Bronchus fibroblast of lung (primary cell): Measurements from ENCODE around the gene TBC1D16. TPM values are rescaled to one million over a fixed set of nuclear protein-coding genes. Genes with fewer than 3 reads are reported as not detected.

Experiments
- total RNA-seq: library from RNA; depleted of rRNA; stranded (reverse); fragments of >200 nt; gene quantifications from 2 replicates; pipeline ENCODE4 v1.2.3, GENCODE V29; 2015

TBC1D16 gene
- total RNA-seq = 19.8 and 22.7 TPM in 2 replicates

GRCh38 chr17:80035687-80035936, at the start of gene TBC1D16:
TBC1D16 (minus strand) TSS chr17:80035872; CDS start chr17:80013547, 22,325 bp downstream.

DNA sequence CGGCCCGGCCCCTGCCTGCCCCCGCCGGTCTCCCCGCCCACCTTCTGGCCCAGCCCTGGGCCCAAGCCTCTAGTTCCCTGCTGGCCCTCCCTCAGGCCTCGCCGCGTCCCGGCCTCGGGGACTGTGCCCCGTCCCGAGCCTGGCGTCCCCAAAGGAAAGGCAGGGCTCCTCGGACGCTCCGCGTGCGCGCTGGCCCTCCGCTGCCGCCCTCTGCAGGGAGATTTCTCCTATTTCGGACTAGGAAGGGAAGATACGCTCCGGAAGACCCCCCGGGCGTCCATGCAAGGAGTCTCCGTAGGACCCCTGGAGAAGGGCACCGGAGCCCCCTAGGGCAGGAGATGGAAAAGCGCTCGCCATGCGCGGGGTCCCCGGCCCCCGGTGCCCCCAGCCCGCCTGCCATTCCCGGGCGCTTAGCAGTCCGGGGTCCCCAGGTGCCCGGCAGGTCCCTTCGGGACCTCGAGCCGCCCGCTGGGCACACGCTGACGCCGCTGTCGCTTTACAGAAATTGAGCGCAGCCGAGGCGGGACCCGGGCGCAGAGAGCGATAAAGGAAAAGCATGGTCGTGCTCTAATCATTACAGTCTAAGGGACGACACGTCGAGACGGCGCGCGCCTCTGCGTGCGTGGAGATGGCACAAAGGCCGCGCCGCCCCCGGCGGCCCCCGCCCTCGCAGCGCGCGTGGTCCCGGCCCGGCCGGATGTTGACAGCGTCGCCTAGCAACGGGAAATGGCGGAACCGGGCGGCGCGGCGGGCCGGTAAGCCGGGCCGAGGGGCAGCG, 454 bp upstream of the TBC1D16 start, which contains the start of gene CCDC40:
TSS of gene CCDC40 (plus strand) at position 706 of the 778 bp plus-strand sequence. CDS start at position 727, 21 bp downstream.

Other genes with a start within 250 kb of the TBC1D16 start
- 4.3 and 4.5 TPM in 2 replicates for gene CBX8, start 238.8 kb downstream of the TBC1D16 start, total RNA-seq
- gene CBX4, start 196.4 kb downstream of the TBC1D16 start, total RNA-seq = 11.9 and 12.3 TPM in 2 replicates
- gene CCDC40, start 770 bp upstream of the TBC1D16 start, total RNA-seq = 1.0 and 2.0 TPM in 2 replicates
- gene GAA, start 65.7 kb upstream of the TBC1D16 start, total RNA-seq = 24.2 and 26.9 TPM in 2 replicates
- gene EIF4A3, start 111.3 kb upstream of the TBC1D16 start, total RNA-seq = 91.1 and 92.5 TPM in 2 replicates
- under 0.01 TPM in 1 of 2 replicates, not detected in the other for gene CARD14, start 134.2 kb upstream of the TBC1D16 start, total RNA-seq
- 14.4 and 15.6 TPM in 2 replicates for gene SGSH, start 184.5 kb upstream of the TBC1D16 start, total RNA-seq
- gene SLC26A11, start 184.6 kb upstream of the TBC1D16 start, total RNA-seq = 5.1 and 7.4 TPM in 2 replicates
- gene RNF213, start 225.0 kb upstream of the TBC1D16 start, total RNA-seq = 26.2 and 27.6 TPM in 2 replicates